Erythroblast (primary cell): ENCODE results near the gene MAG.

Experiments
- GATA1 ChIP-seq: IDR thresholded peaks from 2 replicates; pipeline ENCODE4 v1.6.1; 2011; ENCODE audit warnings: low read depth, mild to moderate bottlenecking, control low read depth, low read length, moderate library complexity
- POLR2A ChIP-seq: IDR thresholded peaks from 2 replicates; pipeline ENCODE4 v1.6.1; 2011; ENCODE audit warnings: mild to moderate bottlenecking, low read length

DNA sequence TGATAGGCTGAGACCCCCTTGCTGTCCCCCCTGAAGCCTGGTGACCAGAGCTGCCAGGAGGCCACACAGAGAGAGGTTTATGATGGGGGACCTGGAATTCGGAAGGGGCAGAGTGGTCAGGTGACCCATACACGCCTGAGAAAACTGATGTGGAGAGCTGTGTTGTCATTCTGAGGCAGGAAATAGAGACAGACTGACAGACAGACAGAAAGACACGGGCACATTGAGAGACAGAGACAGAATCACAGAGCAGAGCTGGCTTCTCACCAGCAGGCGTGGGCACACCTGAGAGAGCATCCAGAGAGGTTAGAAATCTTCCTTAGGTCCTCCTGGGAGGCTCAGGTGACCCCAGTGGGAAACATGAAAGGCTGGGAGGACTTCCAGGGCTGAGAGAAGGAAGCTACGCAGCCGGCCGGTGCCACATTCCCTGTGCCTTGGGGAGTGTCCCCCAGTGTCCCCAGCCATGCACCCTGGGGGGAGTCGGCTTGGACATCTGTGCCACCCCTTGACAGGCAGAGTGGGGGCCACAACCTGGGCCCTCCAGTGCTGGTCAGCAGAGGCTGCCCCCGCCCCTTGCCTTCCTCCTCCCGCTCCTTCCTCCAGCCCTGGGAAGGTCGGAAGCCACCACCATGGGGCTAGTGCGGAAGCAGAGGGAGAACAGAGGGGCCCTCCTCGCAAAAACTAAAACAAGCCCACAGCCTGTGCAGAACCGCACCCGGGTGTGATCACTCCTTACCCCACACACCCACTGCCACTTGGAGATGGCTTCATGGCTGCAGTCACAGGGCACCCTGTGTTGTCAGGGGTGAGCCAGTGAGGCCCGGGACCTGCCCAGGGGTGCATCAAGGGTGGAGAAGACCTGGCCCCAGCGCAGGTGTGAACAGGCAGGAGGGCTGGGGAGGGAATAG is 57.9 kb downstream of the MAG start:
- no peak for TF ChIP-seq POLR2A
- TF ChIP-seq GATA1, result no peak
